Peyer's patch (tissue), 4 donors: ENCODE measurements around the gene THRB. TPM values are rescaled to one million over a fixed set of nuclear protein-coding genes. Genes with fewer than 3 reads are reported as not detected.
A peak's percentile ranks its signal among the peaks of the same experiment; 100 is the strongest.

Source experiments
- DNase-seq, 3 donors: peaks; one replicate each; pipeline ENCODE4 v3.0.0-alpha.2; 2017 to 2019
- H3K27ac ChIP-seq, 4 donors: fragments of 200-600 bp; sonication (generic); one replicate each; pipeline ENCODE4 v1.5.1; 2016 to 2019
- H3K27me3 ChIP-seq, 2 donors: fragments of 200-600 bp; sonication (generic); one replicate each; pipeline ENCODE4 v1.5.1; 2019
- H3K36me3 ChIP-seq, 3 donors: fragments of 200-600 bp; sonication (generic); one replicate each; pipeline ENCODE4 v1.5.1; 2016 to 2019
- H3K4me1 ChIP-seq, 4 donors: fragments of 200-600 bp; sonication (generic); one replicate each; pipeline ENCODE4 v1.5.1; 2016 to 2019
- H3K4me3 ChIP-seq, 4 donors: fragments of 200-600 bp; sonication (generic); 1 replicate in 3 of 4; 2 replicates in 1 of 4; pipeline ENCODE4 v1.5.1; 2016 to 2019; ENCODE audit warnings: mild to moderate bottlenecking in 1 of 4
- H3K9me3 ChIP-seq, 4 donors: fragments of 200-600 bp; sonication (generic); one replicate each; pipeline ENCODE4 v1.5.1; 2016 to 2019; ENCODE audit warnings: mild to moderate bottlenecking in 1 of 4
- POLR2A ChIP-seq, 2 donors: fragments of 450-650 bp; IDR thresholded peaks; one replicate each; pipeline ENCODE4 v1.5.1; 2017; ENCODE audit warnings: antibody characterized with exemption in 2 of 2, mild to moderate bottlenecking in 2 of 2, moderate library complexity in 2 of 2
- total RNA-seq, 4 donors: library from RNA; depleted of rRNA; stranded (reverse); fragments of >200 nt; gene quantifications; one replicate each; pipeline ENCODE4 v1.1.0, GENCODE V29; 2016
- TF ChIP-seq, protein P1 (sequence below), 6 experiments: fragments of 450-650 bp in 4 of 6; fragments of 200-600 bp in 2 of 6; sonication (generic) in 1 of 6; IDR thresholded peaks; one replicate each; pipeline ENCODE4 v1.5.1; 2017 to 2019; ENCODE audit warnings: antibody characterized with exemption in 6 of 6, mild to moderate bottlenecking in 3 of 6, moderate library complexity in 1 of 6

The THRB gene
- total RNA-seq, 4 donors from 2014 or later, result 2.6 to 13.2 (median 8.4) TPM

DNA sequence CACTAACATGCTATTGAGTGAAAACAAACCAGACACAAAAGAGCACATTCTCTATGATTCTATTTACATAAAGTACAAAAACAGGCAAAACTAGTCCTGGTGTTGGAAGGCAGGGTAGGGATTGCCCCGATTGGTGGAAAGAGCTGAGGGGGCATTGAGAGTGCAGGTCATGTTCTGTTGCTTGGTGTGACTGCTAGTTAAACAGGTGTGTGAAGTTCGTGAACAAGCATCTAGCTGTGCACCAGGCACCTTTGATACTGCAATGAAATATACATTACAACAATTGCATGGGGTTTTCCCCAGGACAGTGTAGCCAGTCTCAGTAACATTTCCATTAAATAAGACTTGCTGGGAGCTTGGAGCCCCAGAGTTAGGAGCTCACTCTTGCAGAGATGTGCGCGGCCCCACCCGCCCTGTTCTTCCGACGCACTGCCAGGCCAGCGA is 26.3 kb upstream of the THRB start:
- TF ChIP-seq, protein P1, sequence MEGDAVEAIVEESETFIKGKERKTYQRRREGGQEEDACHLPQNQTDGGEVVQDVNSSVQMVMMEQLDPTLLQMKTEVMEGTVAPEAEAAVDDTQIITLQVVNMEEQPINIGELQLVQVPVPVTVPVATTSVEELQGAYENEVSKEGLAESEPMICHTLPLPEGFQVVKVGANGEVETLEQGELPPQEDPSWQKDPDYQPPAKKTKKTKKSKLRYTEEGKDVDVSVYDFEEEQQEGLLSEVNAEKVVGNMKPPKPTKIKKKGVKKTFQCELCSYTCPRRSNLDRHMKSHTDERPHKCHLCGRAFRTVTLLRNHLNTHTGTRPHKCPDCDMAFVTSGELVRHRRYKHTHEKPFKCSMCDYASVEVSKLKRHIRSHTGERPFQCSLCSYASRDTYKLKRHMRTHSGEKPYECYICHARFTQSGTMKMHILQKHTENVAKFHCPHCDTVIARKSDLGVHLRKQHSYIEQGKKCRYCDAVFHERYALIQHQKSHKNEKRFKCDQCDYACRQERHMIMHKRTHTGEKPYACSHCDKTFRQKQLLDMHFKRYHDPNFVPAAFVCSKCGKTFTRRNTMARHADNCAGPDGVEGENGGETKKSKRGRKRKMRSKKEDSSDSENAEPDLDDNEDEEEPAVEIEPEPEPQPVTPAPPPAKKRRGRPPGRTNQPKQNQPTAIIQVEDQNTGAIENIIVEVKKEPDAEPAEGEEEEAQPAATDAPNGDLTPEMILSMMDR (IDR thresholded peaks at IDR 0.05), result no peak
- no peak for TF ChIP-seq POLR2A (IDR thresholded peaks at IDR 0.05)
- peak in 1 of 3 donors; percentile 42 for DNase-seq
- Histone ChIP-seq H3K36me3 (no peaks in the 10 kb centered on the region), H3K4me1 (peaks cover 0 to 3% (median 0%) of the 10 kb centered on the region in 4 donors), H3K9me3 (no peaks in the 10 kb centered on the region), H3K27ac (peak overlapping the region in 3 of 4 donors; percentile 14 to 59 (median 57)), H3K4me3 (peak overlapping the region; percentile 40 to 71 (median 60)), H3K27me3 (no peaks in the 10 kb centered on the region)

DNA sequence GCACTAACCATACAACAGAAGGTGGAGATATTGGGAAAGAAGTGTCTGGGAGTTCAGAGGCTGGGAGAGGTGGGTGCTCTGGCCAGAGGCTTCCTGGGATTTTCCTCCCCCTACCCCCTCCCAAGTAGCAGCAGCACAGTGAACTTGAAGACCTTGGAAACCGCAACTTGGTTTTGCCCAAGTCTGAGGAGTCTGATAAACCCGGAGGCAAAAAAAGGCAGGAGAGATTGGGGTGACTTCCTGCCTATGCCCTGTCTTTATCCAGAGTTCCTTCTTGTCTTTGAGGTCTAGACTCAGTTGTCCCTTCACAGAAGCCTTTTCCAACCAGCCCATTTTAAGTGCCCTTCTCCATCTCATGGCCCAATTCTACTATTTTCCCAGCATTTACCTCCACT is 25.4 kb upstream of the THRB start:
- DNase-seq, result no peak
- TF ChIP-seq, protein P1 (IDR thresholded peaks at IDR 0.05), result no peak
- no peak for TF ChIP-seq POLR2A (IDR thresholded peaks at IDR 0.05)
- no peak overlapping the region for H3K4me3 ChIP-seq
- H3K27ac ChIP-seq, result no peak overlapping the region
- no peaks in the 10 kb centered on the region for H3K27me3 ChIP-seq
- no peaks in the 10 kb centered on the region for H3K9me3 ChIP-seq
- H3K4me1 ChIP-seq, result peaks cover 0 to 3% (median 0%) of the 10 kb centered on the region in 4 donors
- H3K36me3 ChIP-seq, result no peaks in the 10 kb centered on the region

DNA sequence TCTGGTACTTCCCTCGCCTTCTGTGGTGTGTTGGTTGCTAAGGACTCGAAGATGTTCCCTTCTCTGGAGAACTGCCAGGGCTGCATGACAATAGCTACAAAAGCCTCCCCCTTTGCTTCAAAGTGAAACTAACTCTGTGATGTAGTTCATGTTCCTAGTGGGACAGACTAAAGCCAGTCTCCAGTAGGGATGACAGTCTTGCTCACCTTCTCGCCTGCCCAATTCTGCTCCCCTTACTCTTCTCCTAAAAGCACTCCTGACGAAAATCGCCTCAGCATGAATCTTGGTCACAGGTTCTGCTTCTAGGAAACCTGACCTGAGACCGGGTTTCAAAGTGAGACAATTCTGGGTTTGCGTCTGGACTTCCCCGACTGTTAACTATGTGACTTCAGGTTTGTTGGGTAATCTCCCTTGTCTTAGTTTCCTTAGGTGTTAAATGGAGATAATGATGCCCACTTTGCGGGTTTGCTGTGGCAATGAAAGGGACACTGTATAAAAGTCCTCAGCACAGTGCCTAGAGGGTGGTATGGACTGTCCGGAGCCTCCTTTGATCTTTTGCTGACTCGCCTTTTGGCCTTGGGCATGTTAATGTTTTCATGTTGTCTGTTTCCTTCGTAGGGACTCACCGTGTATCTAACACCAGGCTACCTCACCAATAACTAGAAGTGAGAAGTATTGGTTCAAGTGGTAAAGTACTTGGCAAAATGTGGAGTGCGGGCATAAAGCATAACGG is 24.9 kb upstream of the THRB start:
- no peak for TF ChIP-seq POLR2A (IDR thresholded peaks at IDR 0.05)
- TF ChIP-seq, protein P1 (IDR thresholded peaks at IDR 0.05), result no peak
- no peak overlapping the region for H3K27ac ChIP-seq
- DNase-seq, result no peak
- no peaks in the 10 kb centered on the region for H3K27me3 ChIP-seq
- peaks cover 0 to 3% (median 0%) of the 10 kb centered on the region in 4 donors for H3K4me1 ChIP-seq
- no peaks in the 10 kb centered on the region for H3K9me3 ChIP-seq
- no peak overlapping the region for H3K4me3 ChIP-seq
- no peaks in the 10 kb centered on the region for H3K36me3 ChIP-seq

DNA sequence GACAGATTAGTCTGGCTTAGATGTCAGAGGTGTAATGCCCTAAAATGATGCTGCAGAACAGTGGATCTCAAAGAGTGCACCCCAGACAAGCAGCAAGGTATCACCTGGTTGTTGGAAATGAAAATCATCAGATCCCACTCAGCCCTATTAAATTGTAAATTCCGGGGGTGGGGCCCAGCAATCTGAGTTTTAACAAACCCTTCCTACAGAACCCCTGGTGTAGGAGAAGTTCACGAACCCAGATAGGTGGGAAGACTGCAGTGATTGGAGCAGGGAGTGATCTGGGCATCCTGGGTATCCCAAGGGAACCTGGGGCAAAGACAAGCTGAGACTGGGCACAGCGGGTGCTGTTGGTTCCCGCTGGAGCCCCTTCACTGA is 24.3 kb upstream of the THRB start:
- H3K27me3 ChIP-seq, result no peaks in the 10 kb centered on the region
- no peak for DNase-seq
- no peak overlapping the region for H3K4me3 ChIP-seq
- peaks cover 0 to 3% (median 0%) of the 10 kb centered on the region in 4 donors for H3K4me1 ChIP-seq
- H3K9me3 ChIP-seq, result no peaks in the 10 kb centered on the region
- TF ChIP-seq POLR2A (IDR thresholded peaks at IDR 0.05), result no peak
- TF ChIP-seq, protein P1 (IDR thresholded peaks at IDR 0.05), result no peak
- H3K36me3 ChIP-seq, result no peaks in the 10 kb centered on the region
- H3K27ac ChIP-seq, result no peak overlapping the region

DNA sequence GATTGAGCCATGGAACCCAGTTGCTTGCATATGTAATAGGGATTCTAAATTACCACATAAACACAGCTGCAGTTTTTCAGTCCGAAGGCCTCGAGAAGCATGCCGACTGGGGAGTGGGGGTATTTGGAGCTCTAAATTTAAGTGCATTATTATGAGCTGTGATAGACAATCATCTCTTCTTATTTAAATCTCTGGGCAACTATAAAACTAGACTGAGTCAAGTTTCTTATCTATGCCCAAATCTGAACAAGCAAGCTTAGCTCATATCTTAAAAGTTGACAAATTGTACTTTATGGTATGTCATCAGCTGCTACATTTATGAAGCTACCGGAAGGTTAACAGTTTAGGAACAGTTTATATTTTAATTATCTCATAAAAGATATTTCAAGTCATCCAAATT is 19.5 kb upstream of the THRB start:
- Histone ChIP-seq H3K4me1 (no peaks in the 10 kb centered on the region), H3K27ac (no peak overlapping the region), H3K27me3 (no peaks in the 10 kb centered on the region), H3K4me3 (no peak overlapping the region), H3K36me3 (no peaks in the 10 kb centered on the region), H3K9me3 (no peaks in the 10 kb centered on the region)
- DNase-seq, result no peak
- TF ChIP-seq, protein P1 (IDR thresholded peaks at IDR 0.05), result no peak
- TF ChIP-seq POLR2A (IDR thresholded peaks at IDR 0.05), result no peak
